ENCODE measurements around the gene GNA12. TPM values are rescaled to one million over a fixed set of nuclear protein-coding genes. Genes with fewer than 3 reads are reported as not detected.

Gene GNA12, protein sequence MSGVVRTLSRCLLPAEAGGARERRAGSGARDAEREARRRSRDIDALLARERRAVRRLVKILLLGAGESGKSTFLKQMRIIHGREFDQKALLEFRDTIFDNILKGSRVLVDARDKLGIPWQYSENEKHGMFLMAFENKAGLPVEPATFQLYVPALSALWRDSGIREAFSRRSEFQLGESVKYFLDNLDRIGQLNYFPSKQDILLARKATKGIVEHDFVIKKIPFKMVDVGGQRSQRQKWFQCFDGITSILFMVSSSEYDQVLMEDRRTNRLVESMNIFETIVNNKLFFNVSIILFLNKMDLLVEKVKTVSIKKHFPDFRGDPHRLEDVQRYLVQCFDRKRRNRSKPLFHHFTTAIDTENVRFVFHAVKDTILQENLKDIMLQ
- 10 to 100 TPM; 23.3 to 30.5 (median 28.7) TPM for total RNA-seq

GRCh38 chr7:2844153-2845033, at the start of gene GNA12:
Gene GNA12 (minus strand): TSS chr7:2844308. CDS start chr7:2844161, 147 bp downstream.
- TF ChIP-seq, protein P1, sequence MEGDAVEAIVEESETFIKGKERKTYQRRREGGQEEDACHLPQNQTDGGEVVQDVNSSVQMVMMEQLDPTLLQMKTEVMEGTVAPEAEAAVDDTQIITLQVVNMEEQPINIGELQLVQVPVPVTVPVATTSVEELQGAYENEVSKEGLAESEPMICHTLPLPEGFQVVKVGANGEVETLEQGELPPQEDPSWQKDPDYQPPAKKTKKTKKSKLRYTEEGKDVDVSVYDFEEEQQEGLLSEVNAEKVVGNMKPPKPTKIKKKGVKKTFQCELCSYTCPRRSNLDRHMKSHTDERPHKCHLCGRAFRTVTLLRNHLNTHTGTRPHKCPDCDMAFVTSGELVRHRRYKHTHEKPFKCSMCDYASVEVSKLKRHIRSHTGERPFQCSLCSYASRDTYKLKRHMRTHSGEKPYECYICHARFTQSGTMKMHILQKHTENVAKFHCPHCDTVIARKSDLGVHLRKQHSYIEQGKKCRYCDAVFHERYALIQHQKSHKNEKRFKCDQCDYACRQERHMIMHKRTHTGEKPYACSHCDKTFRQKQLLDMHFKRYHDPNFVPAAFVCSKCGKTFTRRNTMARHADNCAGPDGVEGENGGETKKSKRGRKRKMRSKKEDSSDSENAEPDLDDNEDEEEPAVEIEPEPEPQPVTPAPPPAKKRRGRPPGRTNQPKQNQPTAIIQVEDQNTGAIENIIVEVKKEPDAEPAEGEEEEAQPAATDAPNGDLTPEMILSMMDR (IDR thresholded peaks at IDR 0.05; ENCODE audit: low read depth): no peak

- TF ChIP-seq, protein P1 (IDR thresholded peaks at IDR 0.05; ENCODE audit: low read depth): no peak
Observed at GRCh38 chr7:2893411-2893861, 49.3 kb upstream of the GNA12 start.

- TF ChIP-seq, protein P1 (IDR thresholded peaks at IDR 0.05; ENCODE audit: low read depth): no peak
Observed at GRCh38 chr7:2892549-2892948, 48.4 kb upstream of the GNA12 start.

DNA sequence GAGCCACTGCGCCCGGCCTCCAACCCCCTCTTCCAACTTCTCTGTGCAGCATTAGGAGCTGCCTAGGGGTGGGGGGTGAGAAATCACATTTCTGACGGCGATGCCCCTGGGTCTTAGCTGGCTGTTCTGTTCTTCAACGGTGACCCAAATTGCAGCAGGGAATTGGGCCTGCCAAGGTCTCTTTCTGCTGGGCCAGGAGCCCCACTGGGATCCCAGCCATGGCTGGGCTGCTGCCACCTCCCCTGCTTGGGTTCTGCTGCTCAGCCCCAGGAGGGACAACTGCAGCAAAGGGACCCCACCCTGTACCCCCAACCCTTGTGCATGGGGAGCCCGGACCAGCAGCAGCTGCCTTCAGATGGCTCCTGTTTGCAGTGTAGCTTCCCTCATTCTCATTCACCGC, 43.7 kb upstream of the GNA12 start:
- TF ChIP-seq, protein P1 (IDR thresholded peaks at IDR 0.05; ENCODE audit: low read depth): no peak

DNA sequence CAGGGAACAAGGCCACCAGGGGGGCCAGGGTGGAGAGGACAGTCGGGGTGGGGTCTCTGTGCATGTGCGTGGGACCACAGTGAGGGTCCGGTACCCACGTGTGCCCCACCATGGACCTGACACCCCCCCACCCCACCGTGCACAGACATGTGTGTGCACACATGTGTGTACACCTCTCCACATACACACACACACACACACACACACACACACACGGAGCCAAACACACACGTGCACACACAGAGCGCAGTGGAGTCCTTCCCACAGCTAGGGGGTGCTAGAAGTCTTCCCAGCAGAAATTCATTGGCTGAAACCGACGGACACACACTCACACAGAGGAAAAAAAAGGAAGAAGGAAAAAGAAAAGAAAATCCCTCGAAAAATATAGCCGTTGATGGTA, 42.8 kb upstream of the GNA12 start:
- TF ChIP-seq, protein P1 (IDR thresholded peaks at IDR 0.05; ENCODE audit: low read depth): no peak

DNA sequence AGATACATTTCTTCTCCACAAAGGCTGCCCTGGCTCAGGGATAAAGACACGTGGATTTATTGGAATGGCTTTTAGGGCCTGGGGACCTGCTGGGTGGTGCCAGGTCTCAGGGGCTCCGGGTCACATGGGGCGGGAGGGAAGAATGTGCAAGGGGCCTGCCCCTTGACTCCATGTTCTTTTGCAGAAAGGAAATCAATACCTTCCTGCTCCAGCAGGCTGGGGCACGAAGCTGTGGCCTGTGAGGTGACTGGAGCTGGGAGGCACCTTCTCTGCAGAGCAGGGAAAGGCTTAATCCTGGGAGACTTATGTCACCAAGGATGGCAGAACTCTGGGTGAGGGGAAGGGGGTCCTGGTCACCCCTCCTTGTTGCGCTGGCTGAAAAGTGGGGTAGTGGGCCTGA, 42.3 kb upstream of the GNA12 start:
- TF ChIP-seq, protein P1 (IDR thresholded peaks at IDR 0.05; ENCODE audit: low read depth): no peak

- TF ChIP-seq, protein P1 (IDR thresholded peaks at IDR 0.05; ENCODE audit: low read depth): no peak
Observed at GRCh38 chr7:2884161-2884560, 40.1 kb upstream of the GNA12 start.
